Osteocyte (in vitro differentiated cells): ENCODE results near the gene SCLY. TPM values are rescaled to one million over a fixed set of nuclear protein-coding genes. Genes with fewer than 3 reads are reported as not detected.

ENCODE experiments used
- DNase-seq: peaks from one replicate; pipeline ENCODE4 v3.0.0; 2021; ENCODE audit warnings: mixed read lengths; ENCODE audit not compliant: unreplicated experiment; ENCODE audit errors: extremely low spot score
- H3K27ac Mint-ChIP-seq: one replicate; pipeline ENCODE4 v1.8.0; 2021; ENCODE audit warnings: mild to moderate bottlenecking, mixed read lengths; ENCODE audit not compliant: unreplicated experiment
- H3K27me3 Mint-ChIP-seq: one replicate; pipeline ENCODE4 v1.8.0; 2021; ENCODE audit warnings: mixed read lengths; ENCODE audit not compliant: unreplicated experiment
- H3K36me3 Mint-ChIP-seq: one replicate; pipeline ENCODE4 v1.8.0; 2021; ENCODE audit warnings: mixed read lengths; ENCODE audit not compliant: unreplicated experiment
- H3K4me1 Mint-ChIP-seq: one replicate; pipeline ENCODE4 v1.8.0; 2021; ENCODE audit warnings: mixed read lengths; ENCODE audit not compliant: unreplicated experiment
- H3K4me3 Mint-ChIP-seq: one replicate; pipeline ENCODE4 v1.8.0; 2021; ENCODE audit warnings: mild to moderate bottlenecking, moderate library complexity, mixed read lengths; ENCODE audit not compliant: unreplicated experiment
- H3K9me3 Mint-ChIP-seq: one replicate; pipeline ENCODE4 v1.8.0; 2021; ENCODE audit warnings: mixed read lengths; ENCODE audit not compliant: unreplicated experiment
- CTCF ChIP-seq: fragments of 200-600 bp; sonication (generic); IDR thresholded peaks from 2 replicates; pipeline ENCODE4 v1.5.0; 2021; ENCODE audit warnings: antibody characterized with exemption, mild to moderate bottlenecking, moderate library complexity
- total RNA-seq: library from RNA; stranded (reverse); gene quantifications from 2 replicates; pipeline ENCODE4 v1.2.1, GENCODE V29; 2021

Gene SCLY
- total RNA-seq, 1 donor from 2014 or later = 22.1 TPM

- Mint-ChIP-seq H3K36me3 (no peaks in the 10 kb centered on the region), H3K27me3 (no peaks in the 10 kb centered on the region), H3K4me1 (peaks cover 24% of the 10 kb centered on the region), H3K9me3 (no peaks in the 10 kb centered on the region), H3K4me3 (no peak overlapping the region), H3K27ac (no peak overlapping the region)
- DNase-seq = no peak
- no peak for TF ChIP-seq CTCF
Measured at GRCh38 chr2:238141541-238142318, 80.9 kb downstream of the SCLY start.

GRCh38 chr2:238142382-238143205 lies 81.8 kb downstream of the SCLY start:
- Mint-ChIP-seq H3K9me3 (no peaks in the 10 kb centered on the region), H3K4me3 (no peak overlapping the region), H3K36me3 (no peaks in the 10 kb centered on the region), H3K27ac (no peak overlapping the region), H3K4me1 (peaks cover 24% of the 10 kb centered on the region), H3K27me3 (no peaks in the 10 kb centered on the region)
- no peak for DNase-seq
- TF ChIP-seq CTCF = no peak

- no peaks in the 10 kb centered on the region for H3K9me3 Mint-ChIP-seq
- H3K36me3 Mint-ChIP-seq = no peaks in the 10 kb centered on the region
- DNase-seq = no peak
- no peak for TF ChIP-seq CTCF
- no peak overlapping the region for H3K4me3 Mint-ChIP-seq
- no peak overlapping the region for H3K27ac Mint-ChIP-seq
- peaks cover 20% of the 10 kb centered on the region for H3K4me1 Mint-ChIP-seq
- H3K27me3 Mint-ChIP-seq = no peaks in the 10 kb centered on the region
Measured at GRCh38 chr2:238143239-238143951, 82.6 kb downstream of the SCLY start.

GRCh38 chr2:238144262-238144661 lies 83.5 kb downstream of the SCLY start:
- no peak overlapping the region for H3K27ac Mint-ChIP-seq
- no peak for DNase-seq
- H3K9me3 Mint-ChIP-seq = no peaks in the 10 kb centered on the region
- H3K4me3 Mint-ChIP-seq = no peak overlapping the region
- H3K4me1 Mint-ChIP-seq = peaks cover 16% of the 10 kb centered on the region
- H3K36me3 Mint-ChIP-seq = no peaks in the 10 kb centered on the region
- no peak for TF ChIP-seq CTCF
- H3K27me3 Mint-ChIP-seq = no peaks in the 10 kb centered on the region

GRCh38 chr2:238145046-238145445 lies 84.2 kb downstream of the SCLY start:
- TF ChIP-seq CTCF = no peak
- Mint-ChIP-seq H3K9me3 (no peaks in the 10 kb centered on the region), H3K36me3 (no peaks in the 10 kb centered on the region), H3K4me1 (peaks cover 16% of the 10 kb centered on the region), H3K27ac (no peak overlapping the region), H3K4me3 (no peak overlapping the region), H3K27me3 (no peaks in the 10 kb centered on the region)
- DNase-seq = no peak
